ENCODE results near the gene SEPTIN5. TPM values are rescaled to one million over a fixed set of nuclear protein-coding genes. Genes with fewer than 3 reads are reported as not detected.

SEPTIN5 gene
- total RNA-seq, 1 experiment from 2014 or later, result 2.0 TPM

DNA sequence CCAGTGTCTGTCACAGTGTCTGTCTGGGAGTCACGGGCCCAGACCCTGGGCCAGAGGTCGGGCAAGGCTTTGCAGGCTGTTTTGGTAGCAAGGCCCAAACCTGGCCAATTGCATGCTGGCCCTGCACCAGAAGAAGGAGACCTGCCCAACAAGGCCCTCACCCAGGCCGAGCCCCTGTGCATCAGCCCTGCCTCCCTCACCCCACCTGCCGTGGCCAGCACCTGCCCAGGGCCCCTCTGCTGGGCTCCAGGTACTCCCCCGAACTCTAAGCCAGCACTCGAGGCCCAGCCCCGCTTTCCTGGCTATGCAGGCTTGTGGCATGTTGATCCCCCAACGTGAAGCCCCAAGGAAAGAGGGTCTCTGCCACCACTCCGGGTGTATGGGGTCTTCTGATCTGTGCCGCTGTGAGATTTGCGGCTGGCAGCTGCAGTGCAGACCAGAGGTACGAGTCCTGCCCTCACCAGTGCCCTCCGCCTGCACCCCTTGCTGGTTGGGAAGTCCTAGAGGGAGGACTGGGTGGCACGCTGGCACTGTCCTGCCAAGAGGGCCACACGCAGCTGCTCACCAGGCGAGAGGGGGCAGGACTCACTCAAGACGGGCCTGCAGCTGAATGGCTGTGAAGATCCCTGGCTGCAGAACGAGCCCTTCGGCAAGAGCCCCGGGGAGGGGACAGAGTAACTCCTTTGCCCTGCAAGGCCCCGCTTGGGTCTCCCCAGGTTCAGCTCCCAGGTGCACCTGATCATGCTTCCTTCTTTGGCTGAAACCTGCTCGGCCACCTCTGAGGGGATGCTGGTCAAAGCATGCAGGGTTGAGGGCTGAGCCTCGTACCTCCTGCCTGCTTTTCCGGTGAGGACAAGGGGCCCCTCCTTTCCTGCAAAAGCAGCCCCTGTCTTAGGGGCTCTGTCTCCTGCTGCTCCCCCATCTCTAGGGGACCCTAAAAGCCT, 6.7 kb upstream of the SEPTIN5 start:
- H3K79me2 ChIP-seq (ENCODE audit: low read depth), result no peaks in the 10 kb centered on the region
- POLR2A ChIA-PET (ENCODE audit: unreplicated experiment), result no interaction called here
- no peaks in the 10 kb centered on the region for H3K27me3 ChIP-seq (ENCODE audit: insufficient read depth, low read depth)
- TF ChIP-seq, protein P1, sequence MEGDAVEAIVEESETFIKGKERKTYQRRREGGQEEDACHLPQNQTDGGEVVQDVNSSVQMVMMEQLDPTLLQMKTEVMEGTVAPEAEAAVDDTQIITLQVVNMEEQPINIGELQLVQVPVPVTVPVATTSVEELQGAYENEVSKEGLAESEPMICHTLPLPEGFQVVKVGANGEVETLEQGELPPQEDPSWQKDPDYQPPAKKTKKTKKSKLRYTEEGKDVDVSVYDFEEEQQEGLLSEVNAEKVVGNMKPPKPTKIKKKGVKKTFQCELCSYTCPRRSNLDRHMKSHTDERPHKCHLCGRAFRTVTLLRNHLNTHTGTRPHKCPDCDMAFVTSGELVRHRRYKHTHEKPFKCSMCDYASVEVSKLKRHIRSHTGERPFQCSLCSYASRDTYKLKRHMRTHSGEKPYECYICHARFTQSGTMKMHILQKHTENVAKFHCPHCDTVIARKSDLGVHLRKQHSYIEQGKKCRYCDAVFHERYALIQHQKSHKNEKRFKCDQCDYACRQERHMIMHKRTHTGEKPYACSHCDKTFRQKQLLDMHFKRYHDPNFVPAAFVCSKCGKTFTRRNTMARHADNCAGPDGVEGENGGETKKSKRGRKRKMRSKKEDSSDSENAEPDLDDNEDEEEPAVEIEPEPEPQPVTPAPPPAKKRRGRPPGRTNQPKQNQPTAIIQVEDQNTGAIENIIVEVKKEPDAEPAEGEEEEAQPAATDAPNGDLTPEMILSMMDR (conservative IDR thresholded peaks at IDR 0.05), result no peak
- TF ChIP-seq EZH2 (IDR thresholded peaks at IDR 0.05; ENCODE audit: low read depth), result no peak
- no TSS peak for BruUV-seq (replicated peaks)
- H3K4me1 ChIP-seq (replicated peaks; ENCODE audit: insufficient read depth), result no peaks in the 10 kb centered on the region
- H3K36me3 ChIP-seq (ENCODE audit: low read depth), result no peaks in the 10 kb centered on the region
- no peak overlapping the region for H2AFZ ChIP-seq
- no peaks in the 10 kb centered on the region for H4K20me1 ChIP-seq (ENCODE audit: insufficient read depth)
- CTCF ChIA-PET, result no interaction called here
- H3K4me2 ChIP-seq, result no peak overlapping the region
- no peaks in the 10 kb centered on the region for H3K9me2 ChIP-seq (ENCODE audit: insufficient read depth)
- H3F3A ChIP-seq (ENCODE audit: insufficient read depth, low read depth), result no peaks in the 10 kb centered on the region
- no peak overlapping the region for H3K4me3 ChIP-seq
- intact Hi-C loops (cut with micrococcal nuclease; ENCODE audit: unreplicated experiment), result no loop called here
- H3K27ac ChIP-seq, result no peak overlapping the region
- DNase-seq, result no peak
- H3K9me3 ChIP-seq (ENCODE audit: insufficient read depth, low read depth), result no peaks in the 10 kb centered on the region

DNA sequence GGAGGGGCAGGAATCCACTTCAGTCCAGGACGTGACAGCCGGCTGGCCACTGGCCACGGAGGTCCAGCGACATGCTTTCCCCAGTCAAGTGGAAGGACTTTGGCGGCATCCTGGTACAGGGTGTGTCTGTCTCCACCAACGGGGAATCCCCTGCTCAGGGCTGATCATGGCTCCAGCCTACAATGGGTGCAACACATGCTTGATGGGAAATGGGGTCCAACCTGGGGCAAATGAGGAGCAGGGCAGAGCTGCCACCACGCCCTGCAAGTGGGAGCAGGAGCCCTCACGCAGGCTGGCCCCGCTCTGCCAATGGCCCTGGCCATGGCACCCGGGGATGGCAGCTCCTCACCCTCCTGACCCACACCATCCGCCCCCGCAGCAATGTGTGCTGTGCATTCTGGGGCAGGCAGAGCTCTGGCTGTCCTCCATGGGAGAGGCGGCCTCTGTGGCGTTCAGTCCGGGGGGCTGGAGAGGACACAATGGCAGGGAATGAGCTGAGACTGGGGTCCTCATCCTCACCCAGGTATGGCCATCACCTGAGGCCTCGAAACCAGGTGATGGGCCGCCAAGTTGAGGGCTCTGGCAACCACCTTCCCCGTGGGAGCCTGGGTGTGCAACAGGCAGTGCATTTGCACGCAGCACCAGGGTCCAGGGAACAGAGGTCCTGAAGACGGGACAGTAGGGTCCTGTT, 5.8 kb upstream of the SEPTIN5 start:
- no peaks in the 10 kb centered on the region for H3K79me2 ChIP-seq (ENCODE audit: low read depth)
- no peak overlapping the region for H3K4me3 ChIP-seq
- no peaks in the 10 kb centered on the region for H4K20me1 ChIP-seq (ENCODE audit: insufficient read depth)
- ChIA-PET POLR2A (ENCODE audit: unreplicated experiment) (no interaction called here), CTCF (no interaction called here)
- no TSS peak for BruUV-seq (replicated peaks)
- no peak for DNase-seq
- intact Hi-C loops (cut with micrococcal nuclease; ENCODE audit: unreplicated experiment), result no loop called here
- no peaks in the 10 kb centered on the region for H3K36me3 ChIP-seq (ENCODE audit: low read depth)
- no peaks in the 10 kb centered on the region for H3F3A ChIP-seq (ENCODE audit: insufficient read depth, low read depth)
- no peaks in the 10 kb centered on the region for H3K4me1 ChIP-seq (replicated peaks; ENCODE audit: insufficient read depth)
- no peak overlapping the region for H3K27ac ChIP-seq
- TF ChIP-seq EZH2 (IDR thresholded peaks at IDR 0.05; ENCODE audit: low read depth), result no peak
- TF ChIP-seq, protein P1 (conservative IDR thresholded peaks at IDR 0.05), result no peak
- H3K9me3 ChIP-seq (ENCODE audit: insufficient read depth, low read depth), result no peaks in the 10 kb centered on the region
- no peaks in the 10 kb centered on the region for H3K9me2 ChIP-seq (ENCODE audit: insufficient read depth)
- no peak overlapping the region for H2AFZ ChIP-seq
- H3K27me3 ChIP-seq (ENCODE audit: insufficient read depth, low read depth), result no peaks in the 10 kb centered on the region
- no peak overlapping the region for H3K4me2 ChIP-seq

DNA sequence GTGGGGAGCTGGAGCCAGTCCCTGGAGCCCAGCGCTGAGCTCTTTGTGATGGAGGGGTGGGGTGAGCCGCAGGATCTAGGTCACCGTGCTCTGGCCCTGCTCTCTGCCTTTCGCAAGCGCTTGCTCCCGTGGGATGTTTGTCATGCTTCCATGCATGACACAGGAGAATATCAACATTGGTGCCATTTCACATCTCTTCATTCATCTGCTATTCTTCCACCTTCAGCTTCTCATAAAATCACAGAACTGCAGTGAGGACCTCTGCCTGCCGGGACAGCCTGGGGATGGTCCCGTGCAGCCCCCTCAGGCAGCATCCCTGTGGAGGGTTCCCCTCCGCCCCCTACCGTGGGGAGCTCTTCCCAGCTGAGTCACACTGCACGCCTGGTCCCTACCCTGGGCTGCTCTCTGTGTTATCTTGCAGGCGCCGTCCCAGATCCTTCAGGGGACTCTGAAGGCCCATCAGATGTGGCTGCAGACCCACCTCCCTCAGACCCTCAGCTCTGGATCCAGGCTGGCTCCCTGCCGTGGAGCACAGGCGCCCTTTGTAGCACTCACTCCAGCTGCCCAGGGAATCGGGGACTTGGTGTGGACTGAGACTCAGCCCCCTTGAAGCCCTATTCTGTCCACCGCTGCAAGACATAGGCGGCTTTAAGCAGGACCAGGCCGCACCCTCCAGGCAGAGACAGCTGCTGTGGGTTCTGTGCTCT, 5.1 kb upstream of the SEPTIN5 start:
- no peaks in the 10 kb centered on the region for H3F3A ChIP-seq (ENCODE audit: insufficient read depth, low read depth)
- CTCF ChIA-PET, result no interaction called here

More for the DNA sequence above, 5.1 kb upstream of the SEPTIN5 start:
- POLR2A ChIA-PET (ENCODE audit: unreplicated experiment), result no interaction called here
- H3K4me1 ChIP-seq (replicated peaks; ENCODE audit: insufficient read depth), result no peaks in the 10 kb centered on the region
- DNase-seq, result no peak
- no peaks in the 10 kb centered on the region for H3K9me2 ChIP-seq (ENCODE audit: insufficient read depth)
- H2AFZ ChIP-seq, result no peak overlapping the region
- TF ChIP-seq EZH2 (IDR thresholded peaks at IDR 0.05; ENCODE audit: low read depth), result no peak
- TF ChIP-seq, protein P1 (conservative IDR thresholded peaks at IDR 0.05), result no peak
- no peaks in the 10 kb centered on the region for H3K79me2 ChIP-seq (ENCODE audit: low read depth)
- H3K4me2 ChIP-seq, result no peak overlapping the region
- H3K36me3 ChIP-seq (ENCODE audit: low read depth), result no peaks in the 10 kb centered on the region
- no peaks in the 10 kb centered on the region for H3K27me3 ChIP-seq (ENCODE audit: insufficient read depth, low read depth)
- no peak overlapping the region for H3K27ac ChIP-seq
- H4K20me1 ChIP-seq (ENCODE audit: insufficient read depth), result no peaks in the 10 kb centered on the region
- no TSS peak for BruUV-seq (replicated peaks)
- no peaks in the 10 kb centered on the region for H3K9me3 ChIP-seq (ENCODE audit: insufficient read depth, low read depth)
- intact Hi-C loops (cut with micrococcal nuclease; ENCODE audit: unreplicated experiment), result no loop called here
- H3K4me3 ChIP-seq, result no peak overlapping the region

All from PC-9 (cell line).